Fibroblast of skin of right biceps (primary cell): ENCODE results near the gene DCUN1D1.

Experiments
- DNase-seq: peaks from one replicate; pipeline ENCODE4 v3.0.0-alpha.2; 2013

DCUN1D1 gene

GRCh38 chr3:182889948-182890629, 90.2 kb downstream of the DCUN1D1 start:
- no peak for DNase-seq
